LHCN-M2 (cell line): ENCODE data around the gene UNC13D. TPM values are rescaled to one million over a fixed set of nuclear protein-coding genes. Genes with fewer than 3 reads are reported as not detected.
"Not testable (repeated sequence)": the region's sequence is repeated elsewhere in the genome, so short reads cannot be mapped to it uniquely, and the experiment has no call there.

ENCODE experiments used
- DNase-seq: peaks from one replicate; pipeline ENCODE4 v3.0.0-alpha.2; 2012; ENCODE audit warnings: low read depth
- total RNA-seq: library from RNA; depleted of rRNA; stranded (reverse); fragments of >200 nt; gene quantifications from 2 replicates; pipeline ENCODE4 v1.2.3, GENCODE V29; 2014

Gene UNC13D
- total RNA-seq, 1 experiment from 2014 or later = 0.69 TPM

- no peak for DNase-seq
Measured at GRCh38 chr17:75821552-75821951, 22.7 kb downstream of the UNC13D start.

GRCh38 chr17:75820094-75821080 lies 23.8 kb downstream of the UNC13D start:
- DNase-seq = no peak

GRCh38 chr17:75819678-75820077 lies 24.5 kb downstream of the UNC13D start:
- DNase-seq = no peak

- no peak for DNase-seq
Measured at GRCh38 chr17:75819116-75819515, 25.1 kb downstream of the UNC13D start.

DNA sequence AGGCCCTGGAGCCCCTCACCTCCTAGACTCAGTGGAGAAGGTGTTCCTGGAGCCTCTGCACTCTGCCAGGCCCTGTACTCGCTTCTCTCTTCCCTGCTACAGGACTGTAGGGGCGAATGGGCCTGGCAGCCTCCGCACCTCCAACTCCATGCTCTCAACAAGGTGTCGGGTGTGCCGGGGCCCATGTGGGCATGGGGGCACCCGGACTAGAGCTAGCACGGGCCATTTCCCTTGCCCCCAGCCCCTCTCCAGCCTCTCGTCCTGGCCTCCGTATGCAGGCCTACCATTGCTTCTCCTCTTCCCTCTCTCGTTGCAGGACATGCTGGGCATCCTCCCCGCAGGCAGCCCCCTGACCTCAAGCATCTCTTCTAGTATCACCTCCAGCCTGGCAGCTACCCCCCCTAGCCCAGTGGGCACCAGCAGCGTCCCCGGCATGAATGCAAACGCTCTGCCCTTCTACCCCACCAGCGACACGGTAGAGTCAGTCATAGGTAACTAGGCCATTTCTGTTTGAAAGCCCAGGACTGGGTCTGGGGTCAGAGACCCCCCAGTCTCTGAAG lies 25.8 kb downstream of the UNC13D start:
- DNase-seq = no peak

GRCh38 chr17:75817571-75817970 lies 26.6 kb downstream of the UNC13D start:
- no peak for DNase-seq

GRCh38 chr17:75816693-75817092 lies 27.5 kb downstream of the UNC13D start:
- no peak for DNase-seq

DNA sequence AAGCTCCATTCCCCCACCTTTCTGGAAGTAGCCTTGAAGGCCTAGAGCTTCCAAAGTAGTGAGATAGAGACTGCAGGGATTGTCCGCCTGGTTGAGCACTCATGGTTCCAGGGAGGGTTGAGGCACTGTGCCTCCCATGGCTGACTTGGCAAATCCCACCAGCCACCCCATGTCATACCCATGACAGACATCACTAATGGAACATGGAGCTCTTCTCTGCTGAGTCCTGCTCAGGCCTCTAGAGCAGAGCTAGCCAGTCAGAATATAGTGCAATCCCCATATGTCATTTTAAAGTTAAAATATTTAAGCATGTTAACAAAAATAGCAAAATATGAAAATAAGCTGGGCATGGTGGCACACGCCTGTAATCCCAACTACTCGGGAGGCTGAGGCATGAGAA lies 28.8 kb downstream of the UNC13D start:
- DNase-seq = no peak

GRCh38 chr17:75814900-75815373 lies 29.3 kb downstream of the UNC13D start:
- DNase-seq = peak; percentile 51

- DNase-seq = no peak
Measured at GRCh38 chr17:75814021-75814395, 30.2 kb downstream of the UNC13D start.

- DNase-seq = no peak
Measured at GRCh38 chr17:75813081-75814020, 30.9 kb downstream of the UNC13D start.

GRCh38 chr17:75812096-75813013 lies 31.8 kb downstream of the UNC13D start:
- DNase-seq = no peak

GRCh38 chr17:75811174-75811573 lies 33.0 kb downstream of the UNC13D start:
- no peak for DNase-seq

DNA sequence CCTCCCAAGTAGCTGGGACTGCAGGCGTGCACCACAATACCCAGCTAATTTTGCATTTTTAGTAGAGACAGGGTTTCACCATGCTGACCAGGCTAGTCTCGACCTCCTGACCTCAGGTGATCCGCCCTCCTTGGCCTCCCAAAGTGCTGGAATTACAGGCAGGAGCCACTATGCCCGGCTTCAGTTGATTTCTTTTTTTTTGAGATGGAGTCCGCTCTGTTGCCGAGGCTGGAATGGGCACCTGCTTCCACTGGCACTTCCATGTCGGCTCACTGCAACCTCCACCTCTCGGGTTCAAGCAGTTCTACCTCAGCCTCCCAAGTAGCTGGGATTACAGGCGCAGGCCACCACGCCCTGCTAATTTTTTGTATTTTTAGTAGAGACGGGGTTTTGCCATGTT lies 33.4 kb downstream of the UNC13D start:
- not testable (repeated sequence) for DNase-seq

GRCh38 chr17:75810216-75810615 lies 34.0 kb downstream of the UNC13D start:
- no peak for DNase-seq

- no peak for DNase-seq
Measured at GRCh38 chr17:75809631-75810111, 34.5 kb downstream of the UNC13D start.

DNA sequence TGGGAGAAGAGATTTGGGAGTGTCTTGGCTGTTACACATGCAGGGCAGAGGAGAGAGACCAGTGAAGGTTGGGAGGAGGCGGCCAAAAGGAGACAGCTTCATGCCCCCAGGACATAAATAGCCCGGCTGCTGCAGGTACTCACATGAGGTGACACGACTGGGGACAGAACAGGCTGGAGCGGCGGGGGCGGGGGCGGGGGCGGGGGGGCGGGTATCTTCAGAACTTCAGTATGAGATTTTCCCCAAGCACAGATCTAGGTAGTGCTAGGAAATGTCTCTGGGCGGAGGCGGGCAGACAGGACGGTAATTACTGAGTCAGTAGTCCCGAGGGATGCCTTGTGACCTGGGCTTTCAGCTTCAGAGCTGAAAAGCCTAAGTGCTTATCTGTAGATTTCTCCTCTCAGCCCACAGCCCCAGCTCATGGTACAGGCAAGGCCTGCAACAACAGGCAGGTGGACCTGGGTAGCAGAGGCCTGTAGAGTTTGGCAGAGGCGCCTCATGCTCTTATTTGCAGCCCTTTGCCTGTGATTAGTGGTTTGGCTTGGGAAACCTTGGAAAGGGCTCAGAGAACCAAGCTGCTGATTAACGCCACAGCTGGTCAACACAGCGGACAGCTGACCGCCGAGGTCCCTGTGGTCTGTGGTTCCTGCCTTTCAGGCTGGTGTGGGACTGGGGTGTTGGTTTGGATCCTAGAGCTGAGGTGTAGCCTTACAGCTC lies 35.1 kb downstream of the UNC13D start:
- peak; percentile 95 for DNase-seq

DNA sequence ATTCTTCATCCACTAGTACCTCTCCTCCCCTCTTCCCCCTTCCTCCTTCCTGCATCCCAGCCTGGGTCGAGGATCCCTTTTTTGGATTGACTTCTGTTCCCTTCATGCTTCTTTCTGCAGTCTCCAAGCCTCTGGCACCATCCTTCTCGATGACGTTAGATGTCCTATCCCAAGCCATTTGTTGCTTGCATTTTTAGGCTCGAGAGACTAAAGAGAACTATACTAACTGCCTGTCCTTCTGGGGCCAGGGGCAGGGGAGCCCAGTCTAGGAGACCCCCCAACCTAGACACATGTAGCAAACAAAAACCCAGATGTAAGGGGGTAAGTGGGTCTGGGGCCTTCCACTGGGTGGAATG lies 35.7 kb downstream of the UNC13D start:
- no peak for DNase-seq

- no peak for DNase-seq
Measured at GRCh38 chr17:75807861-75808260, 36.3 kb downstream of the UNC13D start.
